H9 (cell line): ENCODE results near the gene PPARG. TPM values are rescaled to one million over a fixed set of nuclear protein-coding genes. Genes with fewer than 3 reads are reported as not detected.

Experiments used
- DNase-seq: peaks from one replicate; pipeline ENCODE4 v3.0.0-alpha.2; 2017
- H2AFZ ChIP-seq: one replicate; pipeline ENCODE4 v1.6.1; 2013; ENCODE audit warnings: mild to moderate bottlenecking, low read length, control low read depth, moderate library complexity
- H2AK5ac ChIP-seq: 2 replicates; pipeline ENCODE4 v1.6.1; 2013; ENCODE audit warnings: low read length, control low read depth, mixed read lengths; ENCODE audit not compliant: insufficient read length
- H2BK120ac ChIP-seq: one replicate; pipeline ENCODE4 v1.6.1; 2013; ENCODE audit warnings: low read depth, mild to moderate bottlenecking, low read length, control low read depth, inconsistent platforms; ENCODE audit not compliant: poor library complexity, severe bottlenecking
- H2BK12ac ChIP-seq: 2 replicates; pipeline ENCODE4 v1.6.1; 2013; ENCODE audit warnings: low read length, control low read depth, mixed read lengths, low read depth; ENCODE audit not compliant: insufficient read length
- H2BK15ac ChIP-seq: 2 replicates; pipeline ENCODE4 v1.6.1; 2013; ENCODE audit warnings: low read depth, low read length, control low read depth
- H2BK20ac ChIP-seq: one replicate; pipeline ENCODE4 v1.6.1; 2013; ENCODE audit warnings: low read depth, mild to moderate bottlenecking, low read length, control low read depth, inconsistent platforms; ENCODE audit not compliant: poor library complexity, severe bottlenecking
- H2BK5ac ChIP-seq: 2 replicates; pipeline ENCODE4 v1.6.1; 2013; ENCODE audit warnings: low read length, control low read depth, mixed read lengths; ENCODE audit not compliant: insufficient read length
- H3K14ac ChIP-seq: 2 replicates; pipeline ENCODE4 v1.6.1; 2013; ENCODE audit warnings: low read length, control low read depth; ENCODE audit not compliant: insufficient read depth
- H3K18ac ChIP-seq: 2 replicates; pipeline ENCODE4 v1.6.1; 2013; ENCODE audit warnings: low read depth, mild to moderate bottlenecking, mixed read lengths, low read length, control low read depth; ENCODE audit not compliant: insufficient read length
- H3K23ac ChIP-seq: 2 replicates; pipeline ENCODE4 v1.6.1; 2013; ENCODE audit warnings: low read length, control low read depth, mixed read lengths, low read depth; ENCODE audit not compliant: insufficient read length
- H3K23me2 ChIP-seq: 2 replicates; pipeline ENCODE4 v1.6.1; 2013; ENCODE audit warnings: low read depth, mild to moderate bottlenecking, mixed read lengths, low read length, control low read depth; ENCODE audit not compliant: insufficient read length, poor library complexity, severe bottlenecking
- H3K27ac ChIP-seq: 2 replicates; pipeline ENCODE4 v1.5.1; 2013; ENCODE audit warnings: low read length, control low read depth, mixed read lengths, low read depth; ENCODE audit not compliant: insufficient read length
- H3K27me3 ChIP-seq: 2 replicates; pipeline ENCODE4 v1.6.1; 2013; ENCODE audit warnings: low read length, control low read depth, inconsistent platforms; ENCODE audit not compliant: insufficient read depth
- H3K4ac ChIP-seq: 2 replicates; pipeline ENCODE4 v1.6.1; 2013; ENCODE audit warnings: low read depth, mild to moderate bottlenecking, control low read depth, inconsistent platforms, low read length, moderate library complexity
- H3K4me1 ChIP-seq: 2 replicates; pipeline ENCODE4 v1.6.1; 2013; ENCODE audit warnings: low read length, control low read depth, inconsistent platforms; ENCODE audit not compliant: insufficient read depth
- H3K4me2 ChIP-seq: 2 replicates; pipeline ENCODE4 v1.6.1; 2013; ENCODE audit warnings: low read length, control low read depth, mixed read lengths; ENCODE audit not compliant: insufficient read length, insufficient read depth
- H3K56ac ChIP-seq: 2 replicates; pipeline ENCODE4 v1.6.1; 2013; ENCODE audit warnings: low read depth, mild to moderate bottlenecking, mixed read lengths, low read length, control low read depth; ENCODE audit not compliant: insufficient read length
- H3K79me1 ChIP-seq: 2 replicates; pipeline ENCODE4 v1.6.1; 2013; ENCODE audit warnings: low read depth, mild to moderate bottlenecking, moderate library complexity, low read length, control low read depth, inconsistent platforms; ENCODE audit not compliant: insufficient read depth, poor library complexity, severe bottlenecking
- H3K79me2 ChIP-seq: 2 replicates; pipeline ENCODE4 v1.6.1; 2013; ENCODE audit warnings: low read length, control low read depth, inconsistent platforms; ENCODE audit not compliant: insufficient read depth
- H3K9ac ChIP-seq: 2 replicates; pipeline ENCODE4 v1.6.1; 2013; ENCODE audit warnings: low read length, control low read depth, mixed read lengths; ENCODE audit not compliant: insufficient read length; ENCODE audit errors: extremely low read depth
- H3K9me3 ChIP-seq: one replicate; pipeline ENCODE4 v1.6.1; 2013; ENCODE audit warnings: low read depth, low read length, inconsistent platforms; ENCODE audit not compliant: control insufficient read depth
- H3T11ph ChIP-seq: one replicate; pipeline ENCODE4 v1.6.1; 2013; ENCODE audit warnings: mild to moderate bottlenecking, low read length, control low read depth, inconsistent platforms
- H4K20me1 ChIP-seq: one replicate; pipeline ENCODE4 v1.6.1; 2013; ENCODE audit not compliant: control insufficient read depth, insufficient read length, insufficient read depth
- H4K5ac ChIP-seq: 2 replicates; pipeline ENCODE4 v1.6.1; 2013; ENCODE audit warnings: low read depth, mild to moderate bottlenecking, mixed read lengths, low read length, control low read depth; ENCODE audit not compliant: insufficient read length
- H4K8ac ChIP-seq: replicated peaks from 2 replicates; pipeline ENCODE4 v1.6.1; 2013; ENCODE audit warnings: low read length, control low read depth, mixed read lengths, low read depth; ENCODE audit not compliant: insufficient read length
- H4K91ac ChIP-seq: 2 replicates; pipeline ENCODE4 v1.6.1; 2013; ENCODE audit warnings: low read depth, mild to moderate bottlenecking, moderate library complexity, mixed read lengths, low read length, control low read depth; ENCODE audit not compliant: insufficient read length
- H3K27ac Mint-ChIP-seq, 3 experiments: 2 replicates in 2 of 3; 3 replicates in 1 of 3; pipeline ENCODE4 v1.8.0; 2020 to 2021; ENCODE audit warnings: mixed read lengths in 3 of 3, mild to moderate bottlenecking in 1 of 3, moderate library complexity in 1 of 3
- H3K27me3 Mint-ChIP-seq: 2 replicates; pipeline ENCODE4 v1.8.0; 2021; ENCODE audit warnings: low read depth, mild to moderate bottlenecking, moderate library complexity, mixed read lengths
- H3K36me3 Mint-ChIP-seq, 3 experiments: 2 replicates in 2 of 3; 3 replicates in 1 of 3; pipeline ENCODE4 v1.8.0; 2020 to 2021; ENCODE audit warnings: low read depth in 3 of 3, mixed read lengths in 3 of 3; ENCODE audit not compliant: insufficient read depth in 1 of 3
- H3K4me1 Mint-ChIP-seq, 2 experiments: 2 replicates each; pipeline ENCODE4 v1.8.0; 2020; ENCODE audit warnings: mixed read lengths in 2 of 2
- H3K4me3 Mint-ChIP-seq, 2 experiments: 2 replicates in 1 of 2; 3 replicates in 1 of 2; pipeline ENCODE4 v1.8.0; 2020 to 2021; ENCODE audit warnings: mild to moderate bottlenecking in 2 of 2, mixed read lengths in 2 of 2, moderate library complexity in 1 of 2
- H3K9me3 Mint-ChIP-seq, 2 experiments: 2 replicates in 1 of 2; 3 replicates in 1 of 2; pipeline ENCODE4 v1.8.0; 2020; ENCODE audit warnings: mild to moderate bottlenecking in 2 of 2, mixed read lengths in 2 of 2, moderate library complexity in 1 of 2
- CTCF ChIP-seq: fragments of 200-600 bp; sonication (generic); conservative IDR thresholded peaks from 3 replicates; pipeline ENCODE4 v1.8.0; 2021; ENCODE audit warnings: antibody characterized with exemption, mild to moderate bottlenecking
- WGBS: extraction: QIAGEN DNeasy Blood & Tissue Kit; methylation state at CpG from one replicate; pipeline ENCODE4 v1.1.7; 2013; ENCODE audit warnings: missing lambda C conversion rate, low lambda C conversion rate, mixed read lengths; ENCODE audit not compliant: insufficient read length; ENCODE audit errors: extremely low coverage; 5-methylcytosine and 5-hydroxymethylcytosine counted together
- total RNA-seq: library from RNA; stranded (reverse); gene quantifications from 2 replicates; pipeline ENCODE4 v1.2.1, GENCODE V29; 2021

PPARG gene
- total RNA-seq, 1 experiment from 2014 or later: 0.42 TPM

- Histone ChIP-seq H3K9ac (no peak overlapping the region), H2AFZ (no peak overlapping the region), H2BK5ac (no peak overlapping the region), H3K4me2 (no peak overlapping the region), H4K8ac (no peak overlapping the region), H3T11ph (no peak overlapping the region), H3K27me3 (no peaks in the 10 kb centered on the region), H3K14ac (no peak overlapping the region), H2BK15ac (no peak overlapping the region), H4K5ac (no peak overlapping the region), H3K79me1 (no peaks in the 10 kb centered on the region), H2BK120ac (no peak overlapping the region), H2BK20ac (no peak overlapping the region), H3K79me2 (no peaks in the 10 kb centered on the region), H3K27ac (no peak overlapping the region), H4K20me1 (no peaks in the 10 kb centered on the region), H3K56ac (no peak overlapping the region), H3K4me1 (no peaks in the 10 kb centered on the region), H3K4ac (no peak overlapping the region), H2AK5ac (no peak overlapping the region), H2BK12ac (no peak overlapping the region), H3K18ac (no peak overlapping the region), H4K91ac (no peak overlapping the region), H3K23me2 (no peaks in the 10 kb centered on the region), H3K23ac (no peak overlapping the region), H3K9me3 (no peaks in the 10 kb centered on the region)
- no peak for TF ChIP-seq CTCF
- DNase-seq: no peak
- peaks cover 13% of the 10 kb centered on the region for H3K27me3 Mint-ChIP-seq
- WGBS: no CpG with 5 or more reads among the region's 1 CpG
- no peak overlapping the region for H3K4me3 Mint-ChIP-seq
- H3K27ac Mint-ChIP-seq: 0 out of 7 replicates have a peak overlapping the region, but pooled peaks of 1 of the 3 experiments have one; percentile 31
- H3K4me1 Mint-ChIP-seq: no peaks in the 10 kb centered on the region
- H3K9me3 Mint-ChIP-seq: no peaks in the 10 kb centered on the region
- no peaks in the 10 kb centered on the region for H3K36me3 Mint-ChIP-seq
Observed at GRCh38 chr3:12388185-12388584, 99.3 kb downstream of the PPARG start.
